Fibroblast of the aortic adventitia (primary cell): ENCODE measurements around the gene FAM13A. TPM values are rescaled to one million over a fixed set of nuclear protein-coding genes. Genes with fewer than 3 reads are reported as not detected.
A peak's percentile ranks its signal among the peaks of the same experiment; 100 is the strongest.
"Not testable (repeated sequence)": the region's sequence is repeated elsewhere in the genome, so short reads cannot be mapped to it uniquely, and the experiment has no call there.

ENCODE experiments used
- DNase-seq: peaks from one replicate; pipeline ENCODE4 v3.0.0-alpha.2; 2010; ENCODE audit warnings: low read depth
- H3K4me3 ChIP-seq: 2 replicates; pipeline ENCODE4 v1.5.1; 2011; ENCODE audit warnings: low read depth, mild to moderate bottlenecking, control low read depth, low read length, moderate library complexity
- total RNA-seq: library from RNA; depleted of rRNA; stranded (reverse); fragments of >200 nt; gene quantifications from 2 replicates; pipeline ENCODE4 v1.2.3, GENCODE V29; 2012; ENCODE audit warnings: low replicate concordance
- TF ChIP-seq, protein P1 (sequence below): IDR thresholded peaks from 2 replicates; pipeline ENCODE4 v1.5.1; 2011; ENCODE audit warnings: mild to moderate bottlenecking, low read length, control low read depth, inconsistent platforms; ENCODE audit not compliant: insufficient read depth

The FAM13A gene
- total RNA-seq, 1 donor: 23.5 TPM

- DNase-seq: peak; percentile 39
- TF ChIP-seq, protein P1, sequence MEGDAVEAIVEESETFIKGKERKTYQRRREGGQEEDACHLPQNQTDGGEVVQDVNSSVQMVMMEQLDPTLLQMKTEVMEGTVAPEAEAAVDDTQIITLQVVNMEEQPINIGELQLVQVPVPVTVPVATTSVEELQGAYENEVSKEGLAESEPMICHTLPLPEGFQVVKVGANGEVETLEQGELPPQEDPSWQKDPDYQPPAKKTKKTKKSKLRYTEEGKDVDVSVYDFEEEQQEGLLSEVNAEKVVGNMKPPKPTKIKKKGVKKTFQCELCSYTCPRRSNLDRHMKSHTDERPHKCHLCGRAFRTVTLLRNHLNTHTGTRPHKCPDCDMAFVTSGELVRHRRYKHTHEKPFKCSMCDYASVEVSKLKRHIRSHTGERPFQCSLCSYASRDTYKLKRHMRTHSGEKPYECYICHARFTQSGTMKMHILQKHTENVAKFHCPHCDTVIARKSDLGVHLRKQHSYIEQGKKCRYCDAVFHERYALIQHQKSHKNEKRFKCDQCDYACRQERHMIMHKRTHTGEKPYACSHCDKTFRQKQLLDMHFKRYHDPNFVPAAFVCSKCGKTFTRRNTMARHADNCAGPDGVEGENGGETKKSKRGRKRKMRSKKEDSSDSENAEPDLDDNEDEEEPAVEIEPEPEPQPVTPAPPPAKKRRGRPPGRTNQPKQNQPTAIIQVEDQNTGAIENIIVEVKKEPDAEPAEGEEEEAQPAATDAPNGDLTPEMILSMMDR: no peak
- no peak overlapping the region for H3K4me3 ChIP-seq
Observed at GRCh38 chr4:89064848-89065247, 7.9 kb upstream of the FAM13A start.

- DNase-seq, H3K4me3 ChIP-seq: not testable (repeated sequence)
Observed at GRCh38 chr4:89057844-89058243, 859 bp upstream of the FAM13A start.

DNA sequence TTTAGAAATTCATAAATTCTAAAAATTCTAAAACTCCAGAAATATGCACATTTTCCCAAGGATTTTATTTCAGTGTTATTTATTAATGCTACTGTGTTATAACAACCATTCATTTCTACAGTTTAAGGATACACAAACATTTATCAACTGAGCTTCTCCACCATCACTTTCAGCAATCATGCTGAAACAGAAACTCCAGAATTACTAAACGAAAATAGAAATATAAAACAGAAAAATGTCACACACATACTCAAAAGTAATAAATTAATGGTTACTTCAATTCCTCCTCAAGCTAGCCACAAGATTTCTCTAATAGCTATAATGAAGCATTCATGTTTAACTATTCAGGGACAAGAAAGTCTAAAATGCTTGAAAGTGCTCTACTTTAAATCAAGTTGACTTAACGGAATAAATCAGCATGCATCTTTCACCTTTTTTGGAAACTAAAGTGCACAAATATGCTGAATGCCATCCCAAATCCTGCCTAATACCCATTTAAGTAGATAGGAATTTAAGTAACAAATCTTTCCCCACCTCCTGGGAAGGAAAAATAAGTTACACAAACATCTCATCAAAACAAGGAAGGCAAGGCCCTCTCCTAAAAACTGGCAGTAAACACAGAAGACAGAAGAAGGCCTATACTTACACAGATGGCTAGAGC, 563 bp downstream of the FAM13A start:
- TF ChIP-seq, protein P1: no peak
- no peak for DNase-seq

DNA sequence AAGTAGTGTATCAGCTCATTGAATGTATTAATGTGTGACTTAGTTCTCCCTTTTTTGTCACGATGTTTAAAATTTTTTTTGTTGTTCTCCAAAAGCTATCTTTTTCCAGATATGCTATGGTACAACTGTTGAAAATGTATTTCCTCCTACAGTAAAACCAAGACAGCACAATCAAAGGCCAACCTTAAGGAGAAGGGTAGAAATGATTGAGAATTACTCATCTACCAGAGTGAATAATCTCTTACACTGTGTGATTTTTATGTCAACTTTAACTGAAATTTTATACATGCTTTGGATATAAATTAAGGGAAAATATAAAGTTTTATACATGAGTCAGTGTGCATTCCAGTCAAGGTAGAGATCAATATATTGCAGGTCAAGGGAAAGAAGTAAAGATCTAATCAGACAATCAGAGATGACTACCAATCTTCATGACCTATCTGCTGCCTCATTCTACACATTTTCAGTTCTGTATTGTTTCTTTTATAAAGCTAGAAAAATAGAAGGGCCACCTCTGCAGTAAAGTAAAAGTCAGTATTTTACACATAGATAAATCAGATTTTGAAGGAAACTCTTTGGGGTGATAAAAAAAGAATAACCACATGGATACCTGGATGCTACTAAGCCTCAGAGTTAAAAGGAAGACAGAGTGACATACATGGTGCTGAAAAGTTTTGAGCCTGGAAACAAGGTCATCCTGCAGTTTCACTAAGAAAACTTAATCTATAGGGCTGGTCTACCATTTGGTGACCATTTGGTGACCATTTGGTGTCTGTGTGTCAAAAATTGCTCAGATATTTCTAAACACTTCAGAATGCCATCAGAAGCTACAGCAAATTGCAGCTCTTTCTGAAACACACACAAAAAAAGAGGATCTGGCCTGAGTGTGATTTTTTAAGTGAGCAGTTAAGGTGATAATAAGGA, 1.6 kb downstream of the FAM13A start:
- TF ChIP-seq, protein P1: no peak
- DNase-seq: no peak
- peak overlapping the region; percentile 55 for H3K4me3 ChIP-seq

More for the DNA sequence above, 563 bp downstream of the FAM13A start:
- peak overlapping the region; percentile 55 for H3K4me3 ChIP-seq

- H3K4me3 ChIP-seq: no peak overlapping the region
- TF ChIP-seq, protein P1: no peak
- DNase-seq: no peak
Observed at GRCh38 chr4:89054627-89055026, 2.4 kb downstream of the FAM13A start.

GRCh38 chr4:89049853-89050252, 7.1 kb downstream of the FAM13A start:
- TF ChIP-seq, protein P1: no peak
- no peak overlapping the region for H3K4me3 ChIP-seq
- no peak for DNase-seq

- TF ChIP-seq, protein P1: no peak
- no peak overlapping the region for H3K4me3 ChIP-seq
- DNase-seq: no peak
Observed at GRCh38 chr4:89048906-89049601, 7.9 kb downstream of the FAM13A start.
